ENCODE measurements around the gene DHRS13.
"Not testable (repeated sequence)": the region's sequence is repeated elsewhere in the genome, so short reads cannot be mapped to it uniquely, and the experiment has no call there.

The DHRS13 gene

DNA sequence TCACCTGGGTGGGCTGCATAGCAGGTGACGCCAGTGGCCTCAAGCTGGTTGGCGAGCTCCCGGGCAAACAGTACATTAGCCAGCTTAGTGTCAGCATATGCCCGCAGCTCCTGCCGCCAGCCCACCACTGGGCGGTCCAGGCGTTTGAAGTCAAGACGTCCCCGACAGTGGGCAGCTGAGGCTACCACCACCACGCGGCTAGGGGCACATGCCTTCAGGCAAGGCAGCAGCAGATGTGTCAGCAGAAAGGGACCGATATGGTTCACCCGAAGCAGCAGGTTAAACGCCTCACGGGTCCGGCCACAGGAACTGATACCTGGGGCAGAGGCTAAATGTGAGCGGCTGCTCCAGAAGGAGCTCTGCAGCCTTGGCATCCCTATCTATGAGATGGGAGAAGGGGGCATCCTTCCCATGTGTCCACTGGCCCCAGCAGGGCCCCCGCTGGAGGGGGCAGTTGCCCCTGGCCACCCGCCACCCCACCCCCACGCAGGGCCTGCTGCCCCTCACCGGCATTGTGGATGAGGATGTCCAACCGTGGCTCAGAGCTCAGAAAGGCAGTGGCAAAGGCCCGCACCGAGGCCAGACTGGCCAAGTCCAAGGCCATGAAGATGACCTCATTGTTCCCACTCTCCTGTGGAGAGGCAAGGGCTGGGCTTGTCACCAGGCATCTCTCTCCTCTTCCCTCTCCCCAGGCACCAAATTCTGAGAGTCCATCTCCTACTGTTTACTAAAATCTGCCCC lies 1.7 kb downstream of the DHRS13 start:
- H3K27ac ChIP-seq (ENCODE audit: low read depth, low read length), result no peak overlapping the region

DNA sequence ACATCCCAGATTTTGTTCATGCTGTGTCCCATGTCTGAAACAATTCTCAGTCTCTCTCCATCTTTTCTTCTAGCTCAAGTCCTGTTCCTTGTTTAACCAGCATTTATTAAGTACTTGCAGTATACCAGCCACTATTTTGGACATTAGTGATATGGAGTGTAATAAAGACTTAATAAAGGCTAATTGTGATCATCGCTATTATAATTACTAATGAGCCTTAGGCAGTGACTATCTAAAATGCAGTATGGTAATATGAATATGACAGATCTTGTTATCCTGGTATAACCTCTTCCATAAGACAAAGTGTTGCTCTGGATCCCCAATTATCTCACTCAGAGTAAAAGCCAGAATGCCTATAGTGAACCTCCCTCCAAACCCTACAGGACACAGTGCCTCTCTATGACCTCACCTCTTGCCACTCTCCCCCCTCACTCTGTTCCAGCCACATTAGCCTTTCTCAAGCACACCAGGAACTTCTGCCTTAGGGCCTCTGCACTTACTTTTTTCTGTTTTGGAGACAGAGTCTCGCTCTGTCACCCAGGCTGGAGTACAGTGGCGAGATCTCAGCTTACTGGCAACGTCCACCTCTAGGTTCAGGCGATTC lies 3.6 kb downstream of the DHRS13 start:
- H3K27me3 ChIP-seq (ENCODE audit: control insufficient read depth, insufficient read depth, low read length), result no peaks in the 10 kb centered on the region
- H3K4me3 ChIP-seq (ENCODE audit: low read depth, low read length), result no peak overlapping the region
- H3K9me3 ChIP-seq (ENCODE audit: control insufficient read depth, insufficient read depth, low read length), result no peaks in the 10 kb centered on the region
- H3K27ac ChIP-seq (ENCODE audit: low read depth, low read length), result no peak overlapping the region
- H3K9ac ChIP-seq (ENCODE audit: low read depth, low read length), result no peak overlapping the region
- H3K4me1 ChIP-seq (ENCODE audit: control insufficient read depth, insufficient read depth, low read length), result peaks cover 25% of the 10 kb centered on the region
- H3K36me3 ChIP-seq (ENCODE audit: control insufficient read depth, insufficient read depth, low read length), result peaks cover 14% of the 10 kb centered on the region

More for the DNA sequence above, 1.7 kb downstream of the DHRS13 start:
- Histone ChIP-seq H3K36me3 (ENCODE audit: control insufficient read depth, insufficient read depth, low read length) (peaks cover 24% of the 10 kb centered on the region), H3K4me1 (ENCODE audit: control insufficient read depth, insufficient read depth, low read length) (peaks cover 19% of the 10 kb centered on the region), H3K9ac (ENCODE audit: low read depth, low read length) (no peak overlapping the region), H3K9me3 (ENCODE audit: control insufficient read depth, insufficient read depth, low read length) (no peaks in the 10 kb centered on the region), H3K27me3 (ENCODE audit: control insufficient read depth, insufficient read depth, low read length) (no peaks in the 10 kb centered on the region), H3K4me3 (ENCODE audit: low read depth, low read length) (no peak overlapping the region; the same call in 1 of the 2 replicates)

DNA sequence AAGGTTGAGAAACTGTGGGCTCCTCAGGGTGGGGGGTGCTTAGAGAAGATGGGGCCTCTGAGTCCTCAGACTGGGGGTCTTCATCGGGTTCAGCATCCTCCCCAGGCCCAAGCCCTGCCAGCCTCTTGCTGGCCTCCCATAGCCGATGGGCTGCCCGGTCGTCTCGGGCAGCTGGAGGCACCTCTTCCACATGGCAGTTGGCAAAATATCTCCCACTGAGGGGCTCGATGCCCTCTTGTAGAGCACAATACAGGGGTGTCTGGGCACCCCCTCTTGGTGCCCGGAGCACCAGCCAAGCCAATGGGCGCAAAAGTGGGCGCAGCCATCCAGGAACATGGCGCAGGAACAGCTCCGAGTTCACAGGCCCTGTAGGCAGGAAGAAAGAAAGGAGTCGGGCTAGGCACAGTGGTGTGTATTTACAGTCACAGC lies 4.3 kb downstream of the DHRS13 start:
- H3K9ac ChIP-seq (ENCODE audit: low read depth, low read length), result no peak overlapping the region
- peaks cover 25% of the 10 kb centered on the region for H3K4me1 ChIP-seq (ENCODE audit: control insufficient read depth, insufficient read depth, low read length)
- no peak overlapping the region for H3K27ac ChIP-seq (ENCODE audit: low read depth, low read length)
- H3K4me3 ChIP-seq (ENCODE audit: low read depth, low read length), result no peak overlapping the region
- no peaks in the 10 kb centered on the region for H3K27me3 ChIP-seq (ENCODE audit: control insufficient read depth, insufficient read depth, low read length)
- no peaks in the 10 kb centered on the region for H3K9me3 ChIP-seq (ENCODE audit: control insufficient read depth, insufficient read depth, low read length)
- H3K36me3 ChIP-seq (ENCODE audit: control insufficient read depth, insufficient read depth, low read length), result peaks cover 14% of the 10 kb centered on the region

DNA sequence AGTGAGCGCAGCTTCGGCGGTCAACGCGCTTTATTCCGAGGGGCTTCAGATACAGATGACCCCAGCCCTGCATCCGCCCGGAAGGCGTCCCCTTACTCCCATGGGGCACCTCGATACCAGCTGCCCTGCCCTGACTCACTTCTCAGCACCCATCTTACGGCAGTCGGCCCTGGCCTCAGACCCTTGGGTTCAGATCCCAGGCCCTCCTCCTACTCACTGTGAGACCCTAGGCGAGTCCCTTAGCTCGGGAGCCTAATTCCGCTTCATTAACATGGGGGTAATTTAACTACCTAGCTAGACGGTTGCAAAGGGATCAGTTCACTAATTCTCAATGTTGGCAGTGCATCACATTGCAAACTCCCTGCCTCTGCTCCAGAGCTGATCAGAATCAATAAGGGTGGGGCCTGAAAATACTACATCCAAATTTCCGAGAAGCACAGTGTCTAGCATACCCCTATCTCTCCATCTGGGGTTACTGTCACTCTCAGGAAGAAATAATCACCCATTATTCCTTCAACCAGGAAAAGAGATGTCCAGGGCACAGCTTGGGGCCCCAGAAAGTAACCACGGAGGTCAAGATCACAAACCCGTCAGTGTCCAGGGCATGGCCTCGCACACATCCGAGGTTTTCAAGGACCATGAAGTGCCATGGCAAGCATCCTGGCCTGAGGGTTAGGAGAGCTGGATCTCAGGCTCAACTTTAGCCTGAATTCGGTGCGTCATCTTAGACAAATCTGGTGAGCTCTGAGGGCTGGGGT lies 4.9 kb downstream of the DHRS13 start:
- Histone ChIP-seq H3K4me1 (ENCODE audit: control insufficient read depth, insufficient read depth, low read length) (peaks cover 22% of the 10 kb centered on the region), H3K9ac (ENCODE audit: low read depth, low read length) (no peak overlapping the region), H3K27ac (ENCODE audit: low read depth, low read length) (peak overlapping the region; percentile 88), H3K4me3 (ENCODE audit: low read depth, low read length) (peak overlapping the region; percentile 80), H3K27me3 (ENCODE audit: control insufficient read depth, insufficient read depth, low read length) (no peaks in the 10 kb centered on the region), H3K36me3 (ENCODE audit: control insufficient read depth, insufficient read depth, low read length) (peaks cover 14% of the 10 kb centered on the region), H3K9me3 (ENCODE audit: control insufficient read depth, insufficient read depth, low read length) (no peaks in the 10 kb centered on the region)

DNA sequence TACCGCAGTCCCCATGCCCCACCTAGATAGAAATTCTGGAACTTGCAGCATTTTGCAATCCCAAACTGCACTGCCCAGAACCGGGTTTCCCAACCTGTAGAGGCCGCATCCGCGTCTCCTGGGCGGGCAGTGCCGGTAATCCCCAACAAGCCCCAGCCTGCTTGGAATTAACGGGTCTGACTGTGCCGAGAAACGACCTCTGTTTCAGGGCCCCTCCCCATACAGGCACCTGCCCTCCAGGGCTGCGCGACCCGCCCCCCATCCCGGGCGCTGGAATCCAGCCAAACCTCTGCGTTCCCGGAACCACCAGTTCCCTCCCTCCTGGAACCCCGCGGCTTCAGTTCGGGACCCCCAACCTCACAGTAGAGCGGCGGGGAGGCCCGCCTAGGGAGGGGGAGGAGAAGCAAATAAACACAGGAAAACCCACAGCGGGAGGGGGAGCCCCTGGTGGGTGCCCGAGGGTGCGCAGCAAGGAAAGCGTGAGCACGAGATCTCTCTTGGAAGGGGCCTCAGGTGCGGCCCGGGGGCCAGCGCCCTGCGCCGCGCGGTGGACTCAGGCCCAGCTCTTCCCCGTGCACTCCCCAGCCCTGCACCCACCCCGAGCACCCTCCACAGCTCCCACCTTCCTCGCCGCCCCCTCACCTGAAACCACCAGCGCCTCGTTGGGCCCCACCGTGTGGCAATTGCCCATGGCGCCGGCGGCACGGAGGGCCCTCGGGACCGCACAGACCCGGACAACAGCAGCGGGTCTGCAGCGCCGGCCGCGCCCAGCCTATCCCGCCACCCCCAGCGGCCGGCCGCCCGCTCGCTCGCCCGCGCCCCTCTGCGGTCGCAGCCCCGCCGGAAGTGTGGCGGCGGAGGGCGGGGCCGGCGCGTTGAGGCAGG lies 5.8 kb downstream of the DHRS13 start, which contains the start of gene FLOT2:
Gene FLOT2 (minus strand): TSS at position 850 of the 885 bp plus-strand sequence. CDS start 159 bp downstream, at position 691.
- Histone ChIP-seq H3K9me3 (ENCODE audit: control insufficient read depth, insufficient read depth, low read length) (no peaks in the 10 kb centered on the region), H3K9ac (ENCODE audit: low read depth, low read length) (peak within 1 kb of the TSS; percentile 69), H3K27ac (ENCODE audit: low read depth, low read length) (peak within 1 kb of the TSS; percentile 88), H3K27me3 (ENCODE audit: control insufficient read depth, insufficient read depth, low read length) (no peaks in the 10 kb centered on the region), H3K4me1 (ENCODE audit: control insufficient read depth, insufficient read depth, low read length) (peaks cover 22% of the 10 kb centered on the region), H3K4me3 (ENCODE audit: low read depth, low read length) (peak within 1 kb of the TSS; percentile 80), H3K36me3 (ENCODE audit: control insufficient read depth, insufficient read depth, low read length) (peaks cover 14% of the 10 kb centered on the region)

DNA sequence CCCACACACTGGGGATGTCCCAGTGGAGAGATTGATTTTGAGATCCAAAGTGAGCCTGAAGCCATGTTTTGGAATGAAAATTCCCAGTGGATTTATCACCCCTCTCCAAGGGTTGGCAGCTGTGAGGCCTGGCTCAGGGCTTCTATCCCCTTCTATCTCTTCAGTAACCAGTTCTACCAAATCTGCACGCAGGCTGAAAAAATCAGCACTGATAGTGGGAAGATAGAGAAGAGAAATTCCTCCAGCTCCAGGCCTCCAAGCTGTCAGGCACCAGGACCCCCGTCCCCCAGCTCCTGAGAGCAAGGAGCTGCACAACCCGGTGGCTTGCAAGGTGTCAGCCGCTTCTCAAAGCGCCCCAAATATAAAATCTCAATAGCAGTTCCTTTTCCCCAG lies 6.4 kb downstream of the DHRS13 start:
- Histone ChIP-seq H3K9me3 (ENCODE audit: control insufficient read depth, insufficient read depth, low read length) (no peaks in the 10 kb centered on the region), H3K36me3 (ENCODE audit: control insufficient read depth, insufficient read depth, low read length) (peaks cover 14% of the 10 kb centered on the region), H3K27me3 (ENCODE audit: control insufficient read depth, insufficient read depth, low read length) (no peaks in the 10 kb centered on the region), H3K4me3 (ENCODE audit: low read depth, low read length) (peak overlapping the region; percentile 80), H3K27ac (ENCODE audit: low read depth, low read length) (peak overlapping the region; percentile 88), H3K4me1 (ENCODE audit: control insufficient read depth, insufficient read depth, low read length) (peaks cover 16% of the 10 kb centered on the region), H3K9ac (ENCODE audit: low read depth, low read length) (peak overlapping the region; percentile 69; the same call in 1 of the 2 replicates)

DNA sequence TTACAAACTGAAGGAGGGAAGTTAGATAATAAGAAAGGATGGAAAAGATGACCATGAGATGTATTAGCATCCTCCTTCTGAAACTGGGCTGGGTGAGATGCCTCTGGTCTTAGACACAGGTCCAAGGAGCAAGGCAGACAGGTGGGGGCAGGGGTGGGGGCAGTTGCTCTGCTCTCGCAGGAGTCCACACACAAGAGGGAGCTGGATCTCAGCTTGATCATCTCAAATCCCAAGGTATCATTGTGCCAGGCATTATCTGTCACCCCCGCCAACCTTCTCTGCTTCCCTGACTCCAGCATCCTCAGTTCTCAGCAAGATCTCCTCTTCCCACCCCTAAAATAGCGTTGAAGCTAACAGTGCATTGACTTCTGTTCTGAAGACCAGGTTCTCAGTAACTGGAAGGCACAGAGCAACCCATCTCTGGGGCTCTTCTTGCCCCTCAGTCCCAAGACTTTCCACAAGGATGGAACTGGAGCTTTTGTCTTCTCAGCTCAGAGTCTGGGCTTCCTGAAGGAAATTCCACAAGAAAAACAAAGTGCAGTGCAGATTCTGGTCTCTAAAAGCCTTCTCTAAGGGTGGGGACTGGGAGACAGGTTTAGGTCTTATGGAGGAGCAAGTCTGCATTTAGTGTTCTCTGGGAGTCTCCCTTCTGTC lies 7.0 kb downstream of the DHRS13 start:
- H3K4me1 ChIP-seq (ENCODE audit: control insufficient read depth, insufficient read depth, low read length), result peaks cover 16% of the 10 kb centered on the region
- peaks cover 14% of the 10 kb centered on the region for H3K36me3 ChIP-seq (ENCODE audit: control insufficient read depth, insufficient read depth, low read length)
- H3K27ac ChIP-seq (ENCODE audit: low read depth, low read length), result no peak overlapping the region
- no peaks in the 10 kb centered on the region for H3K9me3 ChIP-seq (ENCODE audit: control insufficient read depth, insufficient read depth, low read length)
- H3K4me3 ChIP-seq (ENCODE audit: low read depth, low read length), result peak overlapping the region; percentile 80
- H3K27me3 ChIP-seq (ENCODE audit: control insufficient read depth, insufficient read depth, low read length), result no peaks in the 10 kb centered on the region
- no peak overlapping the region for H3K9ac ChIP-seq (ENCODE audit: low read depth, low read length)

DNA sequence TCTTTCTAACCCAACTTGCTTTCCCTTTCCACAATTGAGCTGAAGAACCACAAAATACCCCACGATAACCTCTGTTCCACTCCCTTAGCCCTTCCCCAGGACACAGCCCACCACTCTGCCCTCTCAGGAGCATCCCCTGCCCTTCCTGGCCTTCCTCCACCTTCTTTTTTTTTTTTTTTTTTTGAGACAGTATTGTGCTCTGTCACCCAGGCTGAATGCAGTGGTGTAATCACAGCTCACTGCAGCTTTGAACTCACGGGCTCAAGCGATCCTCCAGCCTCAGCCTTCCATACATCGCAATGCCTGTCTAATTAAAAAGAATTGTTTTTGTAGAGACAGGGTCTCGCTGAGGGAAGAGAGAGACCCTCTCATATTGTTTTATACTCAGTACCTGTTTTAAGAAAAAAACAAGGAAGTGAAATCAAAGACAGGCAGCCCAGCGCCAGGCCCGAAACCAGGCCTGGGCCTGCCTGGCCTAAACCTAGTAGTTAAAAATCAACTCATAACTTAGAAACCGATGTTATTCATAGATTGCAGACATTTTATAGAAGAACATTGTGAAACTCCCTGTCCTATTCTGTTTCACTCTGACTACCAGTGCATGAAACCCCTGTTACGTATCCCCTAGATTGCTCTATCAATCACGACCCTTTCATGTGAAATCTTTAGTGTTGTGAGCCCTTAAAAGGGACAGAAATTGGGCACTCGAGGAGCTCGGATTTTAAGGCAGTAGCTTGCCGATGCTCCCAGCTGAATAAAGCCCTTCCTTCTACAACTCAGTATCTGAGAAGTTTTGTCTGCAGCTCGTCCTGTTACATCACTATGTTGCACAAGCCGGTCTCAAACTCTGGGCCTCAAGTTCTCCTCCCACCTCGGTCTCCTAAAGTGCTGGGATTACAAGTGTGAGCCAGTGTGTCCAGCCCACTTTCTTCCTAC lies 9.4 kb downstream of the DHRS13 start:
- H3K4me1 ChIP-seq (ENCODE audit: control insufficient read depth, insufficient read depth, low read length), result peaks cover 16% of the 10 kb centered on the region
- not testable (repeated sequence) for H3K36me3 ChIP-seq (ENCODE audit: control insufficient read depth, insufficient read depth, low read length); H3K9me3 ChIP-seq (ENCODE audit: control insufficient read depth, insufficient read depth, low read length); H3K27me3 ChIP-seq (ENCODE audit: control insufficient read depth, insufficient read depth, low read length); H3K27ac ChIP-seq (ENCODE audit: low read depth, low read length); H3K9ac ChIP-seq (ENCODE audit: low read depth, low read length); H3K4me3 ChIP-seq (ENCODE audit: low read depth, low read length)

DNA sequence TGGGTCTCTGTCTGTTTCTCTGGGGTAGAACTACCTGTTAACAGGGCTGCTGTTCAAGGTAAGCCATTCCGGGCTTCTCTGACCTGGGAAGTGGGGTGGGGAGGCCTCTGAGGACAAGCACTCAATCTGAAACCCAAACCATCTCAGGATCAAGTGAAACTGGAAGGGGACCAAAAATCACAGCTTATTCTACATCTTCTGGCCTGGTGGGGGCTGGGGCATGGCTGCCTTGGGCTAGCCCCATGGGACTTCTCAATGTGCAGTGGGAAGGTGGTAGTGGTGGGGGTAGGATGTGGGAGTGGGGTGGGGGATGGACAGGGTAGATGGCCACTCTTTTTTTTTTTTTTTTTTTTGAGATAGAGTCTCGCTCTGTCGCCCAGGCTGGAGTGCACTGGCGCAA lies 10.9 kb downstream of the DHRS13 start:
- Histone ChIP-seq H3K27ac (ENCODE audit: low read depth, low read length) (no peak overlapping the region), H3K9me3 (ENCODE audit: control insufficient read depth, insufficient read depth, low read length) (no peaks in the 10 kb centered on the region), H3K4me3 (ENCODE audit: low read depth, low read length) (no peak overlapping the region), H3K4me1 (ENCODE audit: control insufficient read depth, insufficient read depth, low read length) (peaks cover 14% of the 10 kb centered on the region), H3K9ac (ENCODE audit: low read depth, low read length) (no peak overlapping the region), H3K36me3 (ENCODE audit: control insufficient read depth, insufficient read depth, low read length) (no peaks in the 10 kb centered on the region; the same call in 1 of the 2 replicates), H3K27me3 (ENCODE audit: control insufficient read depth, insufficient read depth, low read length) (no peaks in the 10 kb centered on the region)
